ENCODE results near the gene KASH5. TPM values are rescaled to one million over a fixed set of nuclear protein-coding genes. Genes with fewer than 3 reads are reported as not detected.

The KASH5 gene
- polyA plus RNA-seq (ENCODE audit: insufficient read depth in 1 of 5, insufficient read length in 5 of 5, low replicate concordance in 1 of 5) = not detected
- long read RNA-seq, donor 1 = 0 reads
- long read RNA-seq, donor 2 = 0 reads
- long read RNA-seq, donor 3 = 0 reads
- long read RNA-seq, donor 4, partial matches to known transcripts = 5 of 5 reads
- long read RNA-seq, donor 4, other reads (novel, unspliced or antisense) = 0 of 5 reads
- long read RNA-seq, donor 5 = 0 reads
- long read RNA-seq, donor 6 = 0 reads
- long read RNA-seq, donor 7 = 0 reads
- long read RNA-seq, donor 8 = 0 reads

DNA sequence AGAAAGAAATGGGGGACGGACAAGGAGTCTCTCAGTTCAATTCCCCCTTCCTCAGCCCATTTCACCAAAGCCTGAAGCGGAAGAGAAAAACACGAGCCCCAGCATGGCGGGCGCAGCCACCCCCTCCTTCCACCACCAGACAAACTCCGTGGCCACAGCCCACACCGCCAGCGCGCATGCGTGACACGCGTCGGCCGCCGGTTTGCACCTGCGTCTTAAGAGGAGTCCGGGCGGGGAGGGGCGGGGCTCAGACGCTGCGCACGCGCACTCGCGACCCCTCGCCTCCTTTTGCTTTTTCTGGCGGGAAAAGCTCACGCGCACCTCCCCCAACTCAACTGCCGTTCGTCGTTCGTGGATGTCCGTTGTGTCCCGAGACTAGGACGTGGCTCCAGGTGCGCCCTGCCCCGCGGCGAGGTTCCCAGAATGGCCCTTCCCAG lies at the start of gene KASH5:
Gene KASH5, plus strand, starts transcription at position 314 of the 437 bp plus-strand sequence. CDS start 2,635 bp downstream, outside the sequence.
- peak in 1 of 2 donors; percentile 15 for DNase-seq

- DNase-seq = peak; percentile 54 to 55
Measured at GRCh38 chr19:49338691-49339300, 49.3 kb upstream of the KASH5 start.

DNA sequence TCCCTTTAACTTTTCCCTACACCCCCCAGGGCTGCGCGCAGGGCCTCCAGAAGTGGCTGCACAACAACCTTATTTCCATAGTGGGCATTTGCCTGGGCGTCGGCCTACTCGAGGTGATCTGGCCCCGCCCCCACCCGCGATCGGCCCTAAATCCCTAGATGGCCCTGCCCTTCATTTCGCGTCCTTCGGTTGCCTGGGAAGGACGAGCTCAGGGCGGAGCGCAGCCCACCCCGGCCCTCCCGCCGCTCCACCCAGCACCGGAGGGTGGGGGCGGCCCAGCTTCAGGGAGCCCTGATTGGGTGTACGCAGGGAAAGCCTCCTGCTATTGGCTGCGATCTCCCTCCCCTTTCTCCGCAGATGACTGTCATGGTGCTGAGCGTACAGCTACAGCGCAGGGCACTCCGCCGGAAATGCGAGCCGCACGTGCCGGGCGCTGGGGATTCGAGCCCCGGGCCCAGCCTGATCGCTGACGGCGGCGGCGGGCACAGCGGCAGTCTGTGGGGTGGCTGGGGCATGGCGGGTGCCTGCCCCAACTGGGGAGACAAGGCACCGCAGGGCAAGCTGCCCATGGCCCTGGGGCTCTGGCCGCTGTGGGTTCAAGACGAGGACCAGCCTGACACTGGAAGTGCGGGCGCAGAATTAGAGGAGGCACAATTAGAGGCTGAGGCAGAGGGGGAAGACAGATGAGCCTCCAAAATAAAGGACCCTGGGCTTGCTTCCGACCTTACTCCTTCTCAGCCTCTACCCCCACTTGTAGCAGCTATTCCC lies 48.6 kb upstream of the KASH5 start:
- peak; percentile 85 to 87 for DNase-seq

DNA sequence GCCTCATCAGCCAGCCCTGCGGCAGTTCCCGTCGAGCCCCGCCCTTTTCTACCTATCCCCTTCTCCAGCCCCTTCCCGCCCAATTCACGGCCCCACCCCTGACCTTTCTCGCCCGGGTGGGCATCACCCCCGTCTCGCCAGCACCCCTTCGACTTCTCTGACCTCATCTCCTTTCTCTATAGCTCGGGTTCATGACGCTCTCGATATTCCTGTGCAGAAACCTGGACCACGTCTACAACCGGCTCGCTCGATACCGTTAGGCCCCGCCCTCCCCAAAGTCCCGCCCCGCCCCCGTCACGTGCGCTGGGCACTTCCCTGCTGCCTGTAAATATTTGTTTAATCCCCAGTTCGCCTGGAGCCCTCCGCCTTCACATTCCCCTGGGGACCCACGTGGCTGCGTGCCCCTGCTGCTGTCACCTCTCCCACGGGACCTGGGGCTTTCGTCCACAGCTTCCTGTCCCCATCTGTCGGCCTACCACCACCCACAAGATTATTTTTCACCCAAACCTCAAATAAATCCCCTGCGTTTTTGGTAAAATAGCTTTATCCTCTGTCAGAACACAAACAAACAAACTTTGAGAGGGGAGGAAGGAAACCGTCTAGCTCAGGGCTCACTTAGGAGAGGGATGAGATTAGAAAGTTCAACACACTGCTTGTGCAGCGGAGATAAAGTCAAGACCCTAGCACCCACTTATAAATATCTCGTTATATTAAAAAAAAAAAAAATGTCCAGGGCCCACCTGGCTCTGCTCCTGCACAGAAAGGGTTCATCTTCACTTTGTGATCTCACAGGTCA lies 47.8 kb upstream of the KASH5 start:
- peak; percentile 42 to 59 for DNase-seq

- no peak for DNase-seq
Measured at GRCh38 chr19:49340865-49341718, 47.0 kb upstream of the KASH5 start.

- no peak for DNase-seq
Measured at GRCh38 chr19:49342291-49342721, 45.7 kb upstream of the KASH5 start.

DNA sequence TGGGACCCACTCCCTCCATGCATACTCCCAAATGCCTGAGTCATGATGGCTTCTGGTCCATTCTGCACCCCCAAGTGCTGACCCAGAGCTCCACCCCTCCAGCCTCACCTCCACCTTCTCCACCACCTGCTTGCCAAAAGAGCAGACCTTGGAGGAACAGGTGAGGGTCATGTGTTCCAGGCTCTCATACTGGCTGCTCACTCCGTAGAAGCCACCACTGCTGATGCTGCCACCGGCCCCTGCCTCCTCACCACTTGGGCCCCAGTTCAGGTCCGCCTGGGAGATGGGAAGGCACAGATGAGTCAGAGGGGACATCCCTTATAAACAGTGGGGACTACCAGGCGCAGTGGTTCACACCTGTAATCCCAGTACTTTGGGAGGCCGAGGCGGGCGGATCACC lies 44.9 kb upstream of the KASH5 start:
- DNase-seq = no peak

- no peak for DNase-seq
Measured at GRCh38 chr19:49344505-49345423, 43.3 kb upstream of the KASH5 start.

- no peak for DNase-seq
Measured at GRCh38 chr19:49347191-49347590, 40.9 kb upstream of the KASH5 start.

DNA sequence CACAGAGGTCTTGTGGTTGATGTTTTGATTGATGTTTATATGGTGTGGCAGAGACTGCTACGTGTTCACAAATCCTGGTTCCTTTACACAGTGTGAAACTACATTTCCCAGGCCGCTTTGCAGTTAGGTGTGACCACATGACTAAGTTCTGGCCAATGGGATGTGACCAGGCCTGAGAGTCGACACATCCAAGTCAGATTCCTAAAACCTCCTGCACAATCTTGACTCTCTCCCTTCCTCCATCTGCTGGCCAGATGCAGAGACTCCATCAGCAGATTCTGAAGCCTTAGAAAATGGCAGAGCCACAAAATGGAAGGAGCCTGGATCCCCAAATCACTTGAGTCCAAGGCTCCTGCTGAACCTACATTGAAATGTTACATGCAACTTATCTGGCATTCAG lies 40.2 kb upstream of the KASH5 start:
- DNase-seq = no peak

DNA sequence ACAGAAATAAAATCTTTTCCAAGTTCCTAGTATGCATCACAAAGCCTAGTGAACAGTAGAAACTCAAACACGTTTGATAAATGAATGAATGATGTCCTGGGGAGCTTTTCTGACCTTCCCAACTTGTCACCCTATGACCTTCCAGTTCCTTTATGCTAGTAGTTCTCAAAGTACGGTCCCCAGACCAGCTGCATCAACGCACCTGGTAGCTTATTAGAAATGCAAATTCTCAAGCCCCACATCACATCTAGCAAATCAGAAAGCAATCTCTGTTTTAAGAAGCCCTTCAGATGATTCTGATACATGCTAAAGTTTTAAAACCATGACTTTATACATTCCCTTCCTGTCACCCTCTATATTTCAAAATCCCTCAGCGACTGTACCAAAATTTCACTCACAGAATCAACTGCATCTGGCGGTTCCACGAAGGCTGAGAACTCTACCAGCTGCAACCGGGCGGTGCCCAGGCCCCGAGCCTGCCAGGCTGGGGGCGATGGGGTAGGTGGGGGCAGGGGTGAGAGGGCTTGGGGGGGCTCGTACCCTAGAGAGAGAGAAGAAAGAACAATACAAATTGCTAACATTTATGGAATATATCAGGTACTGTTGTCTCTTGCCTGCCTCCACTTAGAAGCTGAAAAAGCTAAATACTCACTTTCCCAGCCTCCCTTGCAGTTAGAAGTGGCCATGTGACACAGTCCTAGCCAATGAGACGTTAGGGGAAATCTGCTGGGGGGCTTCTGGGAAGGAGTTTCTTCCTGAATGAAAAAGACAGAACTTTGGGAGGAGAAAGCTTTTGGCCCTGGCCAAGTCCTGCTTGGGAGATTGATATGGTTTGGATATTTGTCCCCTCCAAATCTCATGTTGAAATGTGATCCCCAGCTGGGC lies 39.5 kb upstream of the KASH5 start:
- DNase-seq = no peak

DNA sequence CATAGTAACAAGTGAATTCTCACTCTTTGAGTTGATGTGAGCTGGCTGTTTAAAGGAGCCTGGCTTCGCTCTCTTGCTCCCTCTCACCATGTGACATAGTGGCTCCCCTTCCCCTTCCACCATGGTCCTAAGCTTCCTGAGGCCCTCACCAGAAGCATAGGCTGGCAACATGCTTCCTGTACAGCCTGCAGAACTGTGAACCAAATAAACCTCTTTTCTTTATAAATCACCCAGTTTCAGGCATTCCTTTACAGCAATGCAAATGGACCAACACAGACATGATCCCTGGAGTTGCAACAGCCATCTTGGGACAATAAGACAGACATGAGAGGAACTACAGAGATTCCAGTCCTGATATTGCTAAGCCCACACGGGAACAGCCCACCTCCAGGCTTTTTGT lies 38.5 kb upstream of the KASH5 start:
- DNase-seq = no peak

GRCh38 chr19:49355909-49356353 lies 32.1 kb upstream of the KASH5 start:
- DNase-seq = no peak

- no peak for DNase-seq
Measured at GRCh38 chr19:49356382-49356781, 31.7 kb upstream of the KASH5 start.

DNA sequence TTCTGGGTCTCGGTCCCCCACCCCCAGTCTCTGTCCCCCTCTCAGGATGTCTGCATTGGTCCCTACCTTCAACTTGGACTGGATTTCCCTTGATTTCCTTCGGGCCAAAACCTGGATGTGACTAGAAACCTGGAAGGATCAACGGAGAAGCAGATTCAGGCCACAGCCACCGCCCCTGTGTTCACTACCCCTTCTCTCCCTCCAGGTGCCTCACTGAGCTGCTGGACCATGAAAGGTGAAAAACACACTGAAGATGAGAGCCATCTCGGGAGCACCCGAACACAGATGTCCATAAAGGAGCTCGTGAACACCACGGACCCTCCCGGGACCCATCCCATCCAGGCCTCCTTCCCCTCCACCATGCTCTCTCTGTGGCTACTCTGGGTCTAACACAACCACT lies 30.9 kb upstream of the KASH5 start:
- no peak for DNase-seq

DNA sequence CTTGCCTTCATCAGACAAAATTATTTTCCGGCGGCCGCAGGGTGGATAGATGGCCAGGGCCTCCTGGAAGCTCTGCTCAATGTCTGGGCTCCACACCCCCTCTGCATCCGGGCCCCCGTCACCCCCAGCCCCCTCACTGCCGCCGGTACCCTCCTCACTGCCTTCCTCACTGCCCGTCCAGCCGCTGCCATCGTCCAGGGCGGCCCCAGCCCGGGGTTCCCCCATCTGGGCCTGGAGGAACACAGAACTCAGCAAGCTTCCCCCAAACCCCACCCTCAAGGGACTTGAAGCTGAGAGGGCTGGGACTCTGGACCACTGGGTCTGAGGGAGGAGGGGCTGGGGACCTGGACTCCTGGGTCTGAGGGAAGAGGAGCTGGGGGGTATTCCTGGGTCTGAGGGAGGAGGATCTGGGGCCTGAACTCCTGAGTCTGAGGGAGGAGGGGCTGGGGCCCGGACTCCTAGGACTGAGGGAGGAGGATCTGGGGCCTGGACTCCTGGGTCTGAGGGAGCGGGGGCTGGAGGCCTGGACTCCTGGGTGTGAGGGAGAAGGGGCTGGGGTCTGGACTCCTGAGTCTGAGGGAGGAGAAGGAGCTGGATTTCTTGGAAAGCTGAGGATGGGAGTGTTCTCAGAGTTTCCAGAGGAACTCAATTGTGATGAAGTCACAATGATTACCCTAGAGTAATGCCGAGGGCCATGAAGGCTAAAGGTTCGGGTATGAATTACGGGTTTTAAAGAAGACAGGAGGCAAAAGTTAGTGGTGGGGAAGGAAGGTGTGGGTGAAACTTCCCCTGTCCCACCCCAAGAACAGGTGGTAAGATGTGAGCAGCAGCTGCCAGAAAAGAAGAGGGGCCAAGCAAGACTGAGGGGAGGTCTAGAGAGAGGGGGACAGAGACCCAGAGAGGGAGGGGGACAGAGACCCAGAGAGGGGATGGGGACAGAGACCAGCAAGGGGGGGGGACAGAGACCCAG lies 27.9 kb upstream of the KASH5 start:
- no peak for DNase-seq

DNA sequence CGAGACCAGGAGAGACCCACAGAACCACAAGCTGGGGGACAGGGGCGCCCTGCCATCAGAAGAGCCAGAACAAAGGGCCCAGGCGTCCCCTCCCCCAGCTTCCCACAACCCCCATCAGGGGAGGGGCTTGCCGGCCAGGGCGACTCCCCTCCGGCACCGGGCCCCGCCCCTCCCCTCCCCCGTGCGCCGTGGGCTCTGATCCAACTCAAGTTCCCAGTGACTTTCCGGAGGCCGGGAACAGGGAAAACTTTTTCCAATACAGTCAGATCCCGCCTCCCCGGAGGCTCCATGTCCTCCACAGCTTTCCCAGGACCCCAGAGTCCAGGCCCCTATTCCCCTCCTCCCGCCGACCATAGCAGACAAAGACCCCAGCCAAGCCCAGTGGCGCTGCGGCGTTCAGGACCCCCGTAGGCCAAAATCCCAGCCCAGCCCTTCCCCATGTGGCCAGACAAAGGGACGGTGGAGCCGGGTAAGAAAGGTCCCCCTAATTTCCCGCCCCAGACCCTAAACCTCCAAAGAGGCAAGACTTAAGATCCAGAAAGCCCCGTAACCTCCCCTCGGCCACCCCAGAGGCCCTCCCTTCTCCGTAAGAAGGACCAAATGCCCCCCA lies 26.5 kb upstream of the KASH5 start:
- peak; percentile 95 to 96 for DNase-seq

Data from right lung (tissue), 10 donors.